HepG2 (cell line): ENCODE data around the gene ZSWIM6. TPM values are rescaled to one million over a fixed set of nuclear protein-coding genes. Genes with fewer than 3 reads are reported as not detected.

Source experiments
- FOXJ3 ChIP-seq: sonication (generic); formaldehyde crosslinking; IDR thresholded peaks from 2 replicates; pipeline ENCODE4 v1.4.0; 2020; ENCODE audit warnings: missing genetic modification reagents, mild to moderate bottlenecking, borderline replicate concordance
- MED13 ChIP-seq: sonication (generic); formaldehyde crosslinking; IDR thresholded peaks from 2 replicates; pipeline ENCODE4 v1.5.0; 2020; ENCODE audit warnings: missing genetic modification reagents
- NKX3-1 ChIP-seq: sonication (generic); formaldehyde crosslinking; IDR thresholded peaks from 2 replicates; pipeline ENCODE4 v1.5.0; 2020; ENCODE audit warnings: missing genetic modification reagents
- PHF5A ChIP-seq: IDR thresholded peaks from one replicate; pipeline ENCODE4 v1.6.1; 2018; ENCODE audit warnings: low read depth, missing genetic modification reagents; ENCODE audit not compliant: unreplicated experiment
- ZNF563 ChIP-seq: sonication (generic); formaldehyde crosslinking; IDR thresholded peaks from 2 replicates; pipeline ENCODE4 v1.8.0; 2022; ENCODE audit warnings: mild to moderate bottlenecking, moderate library complexity, missing genetic modification reagents
- ZNF772 ChIP-seq: sonication (generic); formaldehyde crosslinking; IDR thresholded peaks from 2 replicates; pipeline ENCODE4 v1.5.0; 2020; ENCODE audit warnings: mild to moderate bottlenecking, missing genetic modification reagents
- ZNF816 ChIP-seq: sonication (generic); formaldehyde crosslinking; IDR thresholded peaks from 2 replicates; pipeline ENCODE4 v1.8.0; 2022; ENCODE audit warnings: missing genetic modification reagents, mild to moderate bottlenecking, borderline replicate concordance
- polyA plus RNA-seq, 8 experiments: library from polyadenylated mRNA; depleted of rRNA in 3 of 8; stranded (reverse) in 7 of 8; unstranded in 1 of 8; fragments of >200 nt; fragmentation: Illumina TruSeq in 4 of 8; extraction: Trizol in 4 of 8; gene quantifications; 2 replicates each; pipeline versions ENCODE4 v1.2.1 to v1.2.3, GENCODE V29; 2011 to 2016; ENCODE audit warnings: low read depth in 4 of 8, missing spikeins in 1 of 8, mixed read lengths in 1 of 8; ENCODE audit not compliant: insufficient read depth in 1 of 8
- total RNA-seq, 5 experiments: library from RNA; depleted of rRNA; stranded (reverse); fragments of >200 nt; fragmentation: Illumina TruSeq; extraction: Trizol; gene quantifications; 2 replicates each; pipeline ENCODE4 v1.2.3, GENCODE V29; 2016; ENCODE audit warnings: low read depth in 1 of 5
- TF ChIP-seq, protein P1 (sequence below): sonication (generic); formaldehyde crosslinking; IDR thresholded peaks from 2 replicates; pipeline ENCODE4 v1.5.1; 2020; ENCODE audit warnings: missing genetic modification reagents, mild to moderate bottlenecking, borderline replicate concordance
- TF ChIP-seq, protein P2 (sequence below): sonication (generic); formaldehyde crosslinking; IDR thresholded peaks from 2 replicates; pipeline ENCODE4 v1.4.0; 2020; ENCODE audit warnings: missing genetic modification reagents
- TF ChIP-seq, protein P3 (sequence below): sonication (generic); formaldehyde crosslinking; IDR thresholded peaks from 2 replicates; pipeline ENCODE4 v1.4.0; 2020; ENCODE audit warnings: mild to moderate bottlenecking, missing genetic modification reagents

Gene ZSWIM6
- total and polyA plus RNA-seq, 2 of the 13 experiments (the other 11 are each of a cell fraction or from before 2014, with no cell fraction given), result 0.82 to 1.9 TPM

DNA sequence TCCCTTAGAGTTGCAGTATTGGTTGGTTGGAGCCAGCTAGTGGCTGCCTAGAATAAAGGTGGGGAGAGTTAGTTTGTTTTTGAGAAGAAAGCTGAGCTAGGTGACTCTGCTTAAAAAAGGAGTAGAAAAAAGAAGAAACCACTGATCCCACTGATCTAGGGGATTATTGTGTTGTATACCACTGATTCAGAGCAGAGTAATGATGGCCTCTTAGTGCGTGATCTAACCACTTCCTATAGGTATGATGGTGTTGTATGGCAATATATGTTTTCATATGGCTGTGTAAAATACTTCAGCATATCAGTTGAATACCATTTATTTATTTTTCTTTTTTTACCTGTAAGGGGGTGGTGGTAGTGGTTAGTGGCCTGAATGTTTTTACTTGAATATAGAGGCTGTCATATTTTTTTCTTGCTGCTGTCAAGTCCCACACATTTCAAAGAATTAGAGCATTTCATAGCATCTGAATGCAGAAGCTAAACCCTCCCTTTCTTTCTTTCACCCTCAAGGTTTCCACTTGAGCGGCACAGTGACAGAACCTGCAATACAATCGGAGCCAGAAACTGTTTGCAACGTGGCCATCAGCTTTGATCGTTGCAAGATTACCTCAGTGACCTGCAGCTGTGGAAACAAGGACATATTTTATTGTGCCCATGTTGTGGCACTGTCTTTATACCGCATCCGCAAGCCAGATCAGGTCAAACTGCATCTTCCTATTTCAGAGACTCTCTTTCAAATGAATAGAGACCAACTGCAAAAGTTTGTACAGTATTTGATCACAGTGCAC lies 140.3 kb downstream of the ZSWIM6 start (continued):
- TF ChIP-seq, protein P1, sequence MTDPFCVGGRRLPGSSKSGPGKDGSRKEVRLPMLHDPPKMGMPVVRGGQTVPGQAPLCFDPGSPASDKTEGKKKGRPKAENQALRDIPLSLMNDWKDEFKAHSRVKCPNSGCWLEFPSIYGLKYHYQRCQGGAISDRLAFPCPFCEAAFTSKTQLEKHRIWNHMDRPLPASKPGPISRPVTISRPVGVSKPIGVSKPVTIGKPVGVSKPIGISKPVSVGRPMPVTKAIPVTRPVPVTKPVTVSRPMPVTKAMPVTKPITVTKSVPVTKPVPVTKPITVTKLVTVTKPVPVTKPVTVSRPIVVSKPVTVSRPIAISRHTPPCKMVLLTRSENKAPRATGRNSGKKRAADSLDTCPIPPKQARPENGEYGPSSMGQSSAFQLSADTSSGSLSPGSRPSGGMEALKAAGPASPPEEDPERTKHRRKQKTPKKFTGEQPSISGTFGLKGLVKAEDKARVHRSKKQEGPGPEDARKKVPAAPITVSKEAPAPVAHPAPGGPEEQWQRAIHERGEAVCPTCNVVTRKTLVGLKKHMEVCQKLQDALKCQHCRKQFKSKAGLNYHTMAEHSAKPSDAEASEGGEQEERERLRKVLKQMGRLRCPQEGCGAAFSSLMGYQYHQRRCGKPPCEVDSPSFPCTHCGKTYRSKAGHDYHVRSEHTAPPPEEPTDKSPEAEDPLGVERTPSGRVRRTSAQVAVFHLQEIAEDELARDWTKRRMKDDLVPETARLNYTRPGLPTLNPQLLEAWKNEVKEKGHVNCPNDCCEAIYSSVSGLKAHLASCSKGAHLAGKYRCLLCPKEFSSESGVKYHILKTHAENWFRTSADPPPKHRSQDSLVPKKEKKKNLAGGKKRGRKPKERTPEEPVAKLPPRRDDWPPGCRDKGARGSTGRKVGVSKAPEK (CRISPR knock-in tag), result no peak
- TF ChIP-seq ZNF563, result no peak
- TF ChIP-seq, protein P2, sequence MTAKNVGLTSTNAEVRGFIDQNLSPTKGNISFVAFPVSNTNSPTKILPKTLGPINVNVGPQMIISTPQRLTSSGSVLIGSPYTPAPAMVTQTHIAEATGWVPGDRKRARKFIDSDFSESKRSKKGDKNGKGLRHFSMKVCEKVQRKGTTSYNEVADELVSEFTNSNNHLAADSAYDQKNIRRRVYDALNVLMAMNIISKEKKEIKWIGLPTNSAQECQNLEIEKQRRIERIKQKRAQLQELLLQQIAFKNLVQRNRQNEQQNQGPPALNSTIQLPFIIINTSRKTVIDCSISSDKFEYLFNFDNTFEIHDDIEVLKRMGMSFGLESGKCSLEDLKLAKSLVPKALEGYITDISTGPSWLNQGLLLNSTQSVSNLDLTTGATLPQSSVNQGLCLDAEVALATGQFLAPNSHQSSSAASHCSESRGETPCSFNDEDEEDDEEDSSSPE (CRISPR knock-in tag), result no peak
- no peak for TF ChIP-seq ZNF772 (CRISPR knock-in tag)
- TF ChIP-seq NKX3-1, result no peak
- TF ChIP-seq PHF5A (CRISPR knock-in tag), result no peak
- TF ChIP-seq ZNF816 (CRISPR knock-in tag), result no peak
- TF ChIP-seq MED13, result no peak
- TF ChIP-seq FOXJ3 (CRISPR knock-in tag), result no peak
- TF ChIP-seq, protein P3, sequence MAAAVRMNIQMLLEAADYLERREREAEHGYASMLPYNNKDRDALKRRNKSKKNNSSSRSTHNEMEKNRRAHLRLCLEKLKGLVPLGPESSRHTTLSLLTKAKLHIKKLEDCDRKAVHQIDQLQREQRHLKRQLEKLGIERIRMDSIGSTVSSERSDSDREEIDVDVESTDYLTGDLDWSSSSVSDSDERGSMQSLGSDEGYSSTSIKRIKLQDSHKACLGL (CRISPR knock-in tag), result no peak
